Peyer's patch (tissue), 4 donors: ENCODE results near the gene SUPT3H. TPM values are rescaled to one million over a fixed set of nuclear protein-coding genes. Genes with fewer than 3 reads are reported as not detected.
"Not testable (repeated sequence)": the region's sequence is repeated elsewhere in the genome, so short reads cannot be mapped to it uniquely, and the experiment has no call there.

Experiments
- DNase-seq, 3 donors: peaks; one replicate each; pipeline ENCODE4 v3.0.0-alpha.2; 2017 to 2019
- H3K27ac ChIP-seq, 4 donors: fragments of 200-600 bp; sonication (generic); one replicate each; pipeline ENCODE4 v1.5.1; 2016 to 2019
- H3K27me3 ChIP-seq, 2 donors: fragments of 200-600 bp; sonication (generic); one replicate each; pipeline ENCODE4 v1.5.1; 2019
- H3K36me3 ChIP-seq, 3 donors: fragments of 200-600 bp; sonication (generic); one replicate each; pipeline ENCODE4 v1.5.1; 2016 to 2019
- H3K4me1 ChIP-seq, 4 donors: fragments of 200-600 bp; sonication (generic); one replicate each; pipeline ENCODE4 v1.5.1; 2016 to 2019
- H3K4me3 ChIP-seq, 4 donors: fragments of 200-600 bp; sonication (generic); 1 replicate in 3 of 4; 2 replicates in 1 of 4; pipeline ENCODE4 v1.5.1; 2016 to 2019; ENCODE audit warnings: mild to moderate bottlenecking in 1 of 4
- H3K9me3 ChIP-seq, 4 donors: fragments of 200-600 bp; sonication (generic); one replicate each; pipeline ENCODE4 v1.5.1; 2016 to 2019; ENCODE audit warnings: mild to moderate bottlenecking in 1 of 4
- POLR2A ChIP-seq, 2 donors: fragments of 450-650 bp; IDR thresholded peaks; one replicate each; pipeline ENCODE4 v1.5.1; 2017; ENCODE audit warnings: antibody characterized with exemption in 2 of 2, mild to moderate bottlenecking in 2 of 2, moderate library complexity in 2 of 2
- total RNA-seq, 4 donors: library from RNA; depleted of rRNA; stranded (reverse); fragments of >200 nt; gene quantifications; one replicate each; pipeline ENCODE4 v1.1.0, GENCODE V29; 2016
- TF ChIP-seq, protein P1 (sequence below), 6 experiments: fragments of 450-650 bp in 4 of 6; fragments of 200-600 bp in 2 of 6; sonication (generic) in 1 of 6; IDR thresholded peaks; one replicate each; pipeline ENCODE4 v1.5.1; 2017 to 2019; ENCODE audit warnings: antibody characterized with exemption in 6 of 6, mild to moderate bottlenecking in 3 of 6, moderate library complexity in 1 of 6

Gene SUPT3H
- total RNA-seq, 4 donors from 2014 or later: 2.0 to 17.3 (median 2.7) TPM

DNA sequence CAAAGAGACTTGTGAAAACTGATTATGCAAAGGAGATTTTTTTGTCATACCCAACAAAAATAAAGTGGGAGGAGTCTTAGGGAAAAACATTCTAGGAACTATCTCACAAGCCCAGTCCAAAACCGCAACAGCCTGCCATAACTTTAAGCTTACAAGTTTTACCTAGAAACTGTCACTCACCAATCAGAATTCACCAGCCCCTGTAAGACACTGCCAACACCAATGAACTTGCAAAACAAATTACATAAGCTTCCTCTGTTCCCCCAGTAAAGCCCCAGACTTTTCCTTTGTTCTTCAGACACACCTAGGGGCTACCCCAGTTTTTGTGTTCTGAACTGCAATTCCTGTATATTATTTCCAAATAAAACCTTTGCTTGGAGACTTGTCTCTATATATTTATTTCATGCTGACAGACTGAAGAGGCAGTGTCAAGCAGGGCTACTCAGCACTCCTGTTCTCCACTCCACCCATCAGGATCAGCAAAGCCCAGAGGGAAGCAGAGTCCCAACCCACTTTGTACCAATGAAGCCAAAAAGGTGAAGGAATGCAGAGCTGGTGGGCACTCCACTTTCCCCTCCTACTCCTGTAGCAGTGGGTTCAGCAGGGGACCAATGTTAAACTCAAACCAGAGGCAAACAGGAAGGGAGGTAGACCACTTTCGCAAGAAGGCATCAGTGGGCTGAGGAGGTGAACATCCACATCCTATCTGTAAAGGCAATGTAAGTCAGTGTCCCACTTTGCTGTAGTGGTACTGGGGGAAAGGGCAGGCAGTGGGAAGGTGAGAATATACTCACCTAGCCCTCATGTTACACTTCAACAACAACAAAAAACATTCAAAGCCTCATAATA lies 192.1 kb downstream of the SUPT3H start:
- H3K9me3 ChIP-seq: no peaks in the 10 kb centered on the region
- no peak for DNase-seq
- no peaks in the 10 kb centered on the region for H3K36me3 ChIP-seq
- H3K27me3 ChIP-seq: no peaks in the 10 kb centered on the region
- no peak overlapping the region for H3K27ac ChIP-seq
- TF ChIP-seq, protein P1, sequence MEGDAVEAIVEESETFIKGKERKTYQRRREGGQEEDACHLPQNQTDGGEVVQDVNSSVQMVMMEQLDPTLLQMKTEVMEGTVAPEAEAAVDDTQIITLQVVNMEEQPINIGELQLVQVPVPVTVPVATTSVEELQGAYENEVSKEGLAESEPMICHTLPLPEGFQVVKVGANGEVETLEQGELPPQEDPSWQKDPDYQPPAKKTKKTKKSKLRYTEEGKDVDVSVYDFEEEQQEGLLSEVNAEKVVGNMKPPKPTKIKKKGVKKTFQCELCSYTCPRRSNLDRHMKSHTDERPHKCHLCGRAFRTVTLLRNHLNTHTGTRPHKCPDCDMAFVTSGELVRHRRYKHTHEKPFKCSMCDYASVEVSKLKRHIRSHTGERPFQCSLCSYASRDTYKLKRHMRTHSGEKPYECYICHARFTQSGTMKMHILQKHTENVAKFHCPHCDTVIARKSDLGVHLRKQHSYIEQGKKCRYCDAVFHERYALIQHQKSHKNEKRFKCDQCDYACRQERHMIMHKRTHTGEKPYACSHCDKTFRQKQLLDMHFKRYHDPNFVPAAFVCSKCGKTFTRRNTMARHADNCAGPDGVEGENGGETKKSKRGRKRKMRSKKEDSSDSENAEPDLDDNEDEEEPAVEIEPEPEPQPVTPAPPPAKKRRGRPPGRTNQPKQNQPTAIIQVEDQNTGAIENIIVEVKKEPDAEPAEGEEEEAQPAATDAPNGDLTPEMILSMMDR (IDR thresholded peaks at IDR 0.05): no peak
- no peak for TF ChIP-seq POLR2A (IDR thresholded peaks at IDR 0.05)
- H3K4me1 ChIP-seq: no peaks in the 10 kb centered on the region
- H3K4me3 ChIP-seq: no peak overlapping the region

- H3K4me1 ChIP-seq: no peaks in the 10 kb centered on the region
- H3K36me3 ChIP-seq: no peaks in the 10 kb centered on the region
- TF ChIP-seq, protein P1 (IDR thresholded peaks at IDR 0.05): no peak
- TF ChIP-seq POLR2A (IDR thresholded peaks at IDR 0.05): no peak
- no peaks in the 10 kb centered on the region for H3K9me3 ChIP-seq
- no peak for DNase-seq
- H3K27me3 ChIP-seq: no peaks in the 10 kb centered on the region
- no peak overlapping the region for H3K27ac ChIP-seq
- H3K4me3 ChIP-seq: no peak overlapping the region
Measured at GRCh38 chr6:45184937-45185336, 192.8 kb downstream of the SUPT3H start.

GRCh38 chr6:45184040-45184439 lies 193.7 kb downstream of the SUPT3H start:
- no peak for DNase-seq
- no peak overlapping the region for H3K4me3 ChIP-seq
- TF ChIP-seq, protein P1 (IDR thresholded peaks at IDR 0.05): no peak
- no peak for TF ChIP-seq POLR2A (IDR thresholded peaks at IDR 0.05)
- no peaks in the 10 kb centered on the region for H3K27me3 ChIP-seq
- H3K36me3 ChIP-seq: no peaks in the 10 kb centered on the region
- no peak overlapping the region for H3K27ac ChIP-seq
- no peaks in the 10 kb centered on the region for H3K4me1 ChIP-seq
- H3K9me3 ChIP-seq: no peaks in the 10 kb centered on the region

DNA sequence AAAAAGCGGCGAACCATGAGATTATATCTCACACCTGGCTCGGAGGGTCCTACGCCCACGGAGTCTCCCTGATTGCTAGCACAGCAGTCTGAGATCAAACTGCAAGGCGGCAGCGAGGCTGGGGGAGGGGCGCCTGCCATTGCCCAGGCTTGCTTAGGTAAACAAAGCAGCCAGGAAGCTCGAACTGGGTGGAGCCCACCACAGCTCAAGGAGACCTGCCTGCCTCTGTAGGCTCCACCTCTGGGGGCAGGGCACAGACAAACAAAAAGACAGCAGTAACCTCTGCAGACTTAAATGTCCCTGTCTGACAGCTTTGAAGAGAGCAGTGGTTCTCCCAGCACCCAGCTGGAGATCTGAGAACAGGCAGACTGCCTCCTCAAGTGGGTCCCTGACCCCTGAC lies 201.4 kb downstream of the SUPT3H start:
- H3K27ac ChIP-seq, H3K36me3 ChIP-seq, DNase-seq, H3K4me1 ChIP-seq, H3K27me3 ChIP-seq, H3K9me3 ChIP-seq, H3K4me3 ChIP-seq: not testable (repeated sequence)

GRCh38 chr6:45175272-45175671 lies 202.5 kb downstream of the SUPT3H start:
- Histone ChIP-seq H3K27me3 (no peaks in the 10 kb centered on the region), H3K4me1 (no peaks in the 10 kb centered on the region), H3K27ac (no peak overlapping the region), H3K36me3 (no peaks in the 10 kb centered on the region), H3K9me3 (no peaks in the 10 kb centered on the region), H3K4me3 (no peak overlapping the region)
- DNase-seq: no peak
- no peak for TF ChIP-seq POLR2A (IDR thresholded peaks at IDR 0.05)
- TF ChIP-seq, protein P1 (IDR thresholded peaks at IDR 0.05): no peak

DNA sequence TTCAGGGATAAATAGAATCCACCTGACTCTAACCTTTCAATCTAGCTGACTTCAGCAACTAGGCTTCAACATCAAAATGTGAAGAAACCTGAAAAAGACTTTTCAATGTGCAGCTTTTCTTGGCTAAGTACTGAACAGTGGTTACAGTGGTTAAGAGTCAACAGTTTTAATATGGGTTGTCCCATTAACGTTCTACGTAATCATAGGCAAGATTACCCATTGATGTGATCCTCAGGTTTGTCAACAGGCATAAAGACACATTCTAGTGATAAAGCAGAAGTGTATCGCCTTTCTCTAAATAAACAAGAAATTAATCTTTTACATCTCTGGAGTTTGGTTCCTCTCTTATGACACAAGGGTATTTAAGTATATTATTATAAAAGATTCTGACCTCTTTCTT lies 203.7 kb downstream of the SUPT3H start:
- no peak for DNase-seq
- no peak overlapping the region for H3K27ac ChIP-seq
- TF ChIP-seq, protein P1 (IDR thresholded peaks at IDR 0.05): no peak
- no peak for TF ChIP-seq POLR2A (IDR thresholded peaks at IDR 0.05)
- H3K4me3 ChIP-seq: no peak overlapping the region
- H3K36me3 ChIP-seq: no peaks in the 10 kb centered on the region
- H3K9me3 ChIP-seq: no peaks in the 10 kb centered on the region
- H3K27me3 ChIP-seq: no peaks in the 10 kb centered on the region
- H3K4me1 ChIP-seq: no peaks in the 10 kb centered on the region
